Ishikawa (cell line): ENCODE measurements around the gene P3H2.
A peak's percentile ranks its signal among the peaks of the same experiment; 100 is the strongest.

Experiments
- CEBPB ChIP-seq: IDR thresholded peaks from 2 replicates; pipeline ENCODE4 v1.6.1; 2012
- CREB1 ChIP-seq: IDR thresholded peaks from 2 replicates; pipeline ENCODE4 v1.6.1; 2012; ENCODE audit warnings: low read depth
- EGR1 ChIP-seq: IDR thresholded peaks from 2 replicates; pipeline ENCODE4 v1.6.1; 2012
- EP300 ChIP-seq: IDR thresholded peaks from 2 replicates; pipeline ENCODE4 v1.6.1; 2012; ENCODE audit warnings: borderline replicate concordance
- FOXM1 ChIP-seq: IDR thresholded peaks from 2 replicates; pipeline ENCODE4 v1.6.1; 2012; ENCODE audit warnings: low read depth, borderline replicate concordance
- MAX ChIP-seq: IDR thresholded peaks from 2 replicates; pipeline ENCODE4 v1.6.1; 2012
- NFIC ChIP-seq: IDR thresholded peaks from 2 replicates; pipeline ENCODE4 v1.6.1; 2012
- RAD21 ChIP-seq: IDR thresholded peaks from 2 replicates; pipeline ENCODE4 v1.6.1; 2012; ENCODE audit warnings: low read depth
- TAF1 ChIP-seq: IDR thresholded peaks from 2 replicates; pipeline ENCODE4 v1.6.1; 2012; ENCODE audit warnings: low read depth, mild to moderate bottlenecking
- TCF12 ChIP-seq: IDR thresholded peaks from 2 replicates; pipeline ENCODE4 v1.6.1; 2012; ENCODE audit warnings: low read depth
- TEAD4 ChIP-seq: IDR thresholded peaks from 2 replicates; pipeline ENCODE4 v1.6.1; 2012
- USF1 ChIP-seq: IDR thresholded peaks from 2 replicates; pipeline ENCODE4 v1.6.1; 2012
- YY1 ChIP-seq: IDR thresholded peaks from 2 replicates; pipeline ENCODE4 v1.6.1; 2012; ENCODE audit warnings: low read depth
- ZBTB7A ChIP-seq: IDR thresholded peaks from 2 replicates; pipeline ENCODE4 v1.6.1; 2012; ENCODE audit warnings: low read depth
- TF ChIP-seq, protein P1 (sequence below): IDR thresholded peaks from 2 replicates; pipeline ENCODE4 v1.6.1; 2012; ENCODE audit warnings: low read depth, mild to moderate bottlenecking

Gene P3H2

GRCh38 chr3:190083635-190084034, 37.1 kb downstream of the P3H2 start:
- TF ChIP-seq CEBPB (no peak), CREB1 (no peak), EP300 (no peak), TEAD4 (no peak), USF1 (no peak), TAF1 (no peak), FOXM1 (no peak), ZBTB7A (no peak), NFIC (no peak), YY1 (no peak)

DNA sequence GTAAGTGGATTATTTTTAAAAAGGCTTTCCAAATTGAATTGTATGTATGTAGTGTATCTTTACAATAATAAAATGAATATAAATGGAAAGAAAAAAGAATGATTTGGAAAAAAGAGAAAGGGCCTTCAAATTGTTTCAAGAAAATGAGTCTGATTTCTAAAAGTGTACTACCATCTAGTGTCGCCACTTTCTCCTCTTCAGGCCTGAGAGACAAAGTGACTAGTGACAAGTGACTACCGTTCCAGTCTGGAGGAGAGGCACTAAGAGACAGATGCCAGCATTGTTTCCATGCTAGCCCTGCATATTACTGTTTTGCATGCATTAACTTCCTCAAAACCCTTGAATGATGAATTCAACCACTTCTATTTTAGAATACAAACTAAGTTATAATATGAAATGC, 39.3 kb downstream of the P3H2 start:
- TF ChIP-seq YY1, result no peak
- TF ChIP-seq RAD21, result peak; percentile 15; the same call in 1 of the 2 replicates

GRCh38 chr3:190077395-190078045, 43.2 kb downstream of the P3H2 start:
- TF ChIP-seq ZBTB7A, result no peak
- TF ChIP-seq EP300, result no peak
- no peak for TF ChIP-seq TEAD4
- no peak for TF ChIP-seq CREB1
- TF ChIP-seq CEBPB, result no peak
- TF ChIP-seq YY1, result no peak
- no peak for TF ChIP-seq RAD21
- TF ChIP-seq MAX, result no peak
- TF ChIP-seq EGR1, result no peak
- TF ChIP-seq, protein P1, sequence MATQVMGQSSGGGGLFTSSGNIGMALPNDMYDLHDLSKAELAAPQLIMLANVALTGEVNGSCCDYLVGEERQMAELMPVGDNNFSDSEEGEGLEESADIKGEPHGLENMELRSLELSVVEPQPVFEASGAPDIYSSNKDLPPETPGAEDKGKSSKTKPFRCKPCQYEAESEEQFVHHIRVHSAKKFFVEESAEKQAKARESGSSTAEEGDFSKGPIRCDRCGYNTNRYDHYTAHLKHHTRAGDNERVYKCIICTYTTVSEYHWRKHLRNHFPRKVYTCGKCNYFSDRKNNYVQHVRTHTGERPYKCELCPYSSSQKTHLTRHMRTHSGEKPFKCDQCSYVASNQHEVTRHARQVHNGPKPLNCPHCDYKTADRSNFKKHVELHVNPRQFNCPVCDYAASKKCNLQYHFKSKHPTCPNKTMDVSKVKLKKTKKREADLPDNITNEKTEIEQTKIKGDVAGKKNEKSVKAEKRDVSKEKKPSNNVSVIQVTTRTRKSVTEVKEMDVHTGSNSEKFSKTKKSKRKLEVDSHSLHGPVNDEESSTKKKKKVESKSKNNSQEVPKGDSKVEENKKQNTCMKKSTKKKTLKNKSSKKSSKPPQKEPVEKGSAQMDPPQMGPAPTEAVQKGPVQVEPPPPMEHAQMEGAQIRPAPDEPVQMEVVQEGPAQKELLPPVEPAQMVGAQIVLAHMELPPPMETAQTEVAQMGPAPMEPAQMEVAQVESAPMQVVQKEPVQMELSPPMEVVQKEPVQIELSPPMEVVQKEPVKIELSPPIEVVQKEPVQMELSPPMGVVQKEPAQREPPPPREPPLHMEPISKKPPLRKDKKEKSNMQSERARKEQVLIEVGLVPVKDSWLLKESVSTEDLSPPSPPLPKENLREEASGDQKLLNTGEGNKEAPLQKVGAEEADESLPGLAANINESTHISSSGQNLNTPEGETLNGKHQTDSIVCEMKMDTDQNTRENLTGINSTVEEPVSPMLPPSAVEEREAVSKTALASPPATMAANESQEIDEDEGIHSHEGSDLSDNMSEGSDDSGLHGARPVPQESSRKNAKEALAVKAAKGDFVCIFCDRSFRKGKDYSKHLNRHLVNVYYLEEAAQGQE, result no peak

DNA sequence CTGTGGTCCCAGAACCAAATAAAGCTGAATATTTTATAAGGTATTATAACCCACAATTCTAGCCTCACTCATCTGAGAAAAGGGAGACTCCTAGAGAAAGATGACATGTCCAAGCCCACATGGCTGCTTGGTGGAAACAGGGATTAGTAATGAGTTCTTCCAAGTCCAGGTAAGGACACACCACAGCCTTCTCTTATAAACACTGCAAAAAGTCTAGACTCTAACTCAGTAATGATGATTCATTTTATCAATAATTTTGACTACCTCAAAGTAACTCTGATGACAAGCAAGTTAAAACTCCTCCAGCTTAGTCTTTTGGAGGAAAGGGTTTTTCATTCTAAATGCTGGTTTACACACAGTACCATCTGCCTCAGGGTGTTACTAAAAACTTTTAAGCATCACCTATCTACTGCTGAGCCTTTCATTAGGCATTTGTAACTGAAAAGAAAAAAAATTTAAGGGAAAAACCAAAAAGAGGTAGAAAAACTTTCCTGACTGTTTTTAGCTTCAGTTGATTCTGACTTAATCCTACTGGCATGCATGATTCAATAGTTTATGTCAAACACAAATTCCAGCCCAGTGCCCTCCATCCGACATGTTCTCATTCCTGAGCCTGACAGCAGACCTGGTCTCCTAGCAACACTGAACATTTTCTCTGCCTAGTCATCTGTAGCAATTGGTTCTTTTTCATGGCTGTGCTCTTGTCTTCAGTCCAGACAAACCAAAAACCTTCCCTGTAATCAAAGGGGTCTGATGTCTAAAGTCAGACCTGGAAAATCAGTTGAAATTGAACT, 43.9 kb downstream of the P3H2 start:
- TF ChIP-seq YY1, result peak; percentile 64; the same call in 1 of the 2 replicates
- no peak for TF ChIP-seq EGR1
- TF ChIP-seq ZBTB7A, result no peak
- no peak for TF ChIP-seq USF1
- peak; percentile 99 for TF ChIP-seq TEAD4
- peak; percentile 34; the same call in 1 of the 2 replicates for TF ChIP-seq MAX
- peak; percentile 15; the same call in 1 of the 2 replicates for TF ChIP-seq RAD21
- peak; percentile 71 for TF ChIP-seq TCF12
- TF ChIP-seq EP300, result peak; percentile 76; the same call in 1 of the 2 replicates
- TF ChIP-seq, protein P1, result no peak
- no peak; the same call in 1 of the 2 replicates for TF ChIP-seq CEBPB
- 0 out of 2 replicates have a peak, but pooled peaks have one; percentile 26 for TF ChIP-seq FOXM1
- no peak; the same call in 1 of the 2 replicates for TF ChIP-seq NFIC
- TF ChIP-seq CREB1, result no peak
- TF ChIP-seq TAF1, result no peak

DNA sequence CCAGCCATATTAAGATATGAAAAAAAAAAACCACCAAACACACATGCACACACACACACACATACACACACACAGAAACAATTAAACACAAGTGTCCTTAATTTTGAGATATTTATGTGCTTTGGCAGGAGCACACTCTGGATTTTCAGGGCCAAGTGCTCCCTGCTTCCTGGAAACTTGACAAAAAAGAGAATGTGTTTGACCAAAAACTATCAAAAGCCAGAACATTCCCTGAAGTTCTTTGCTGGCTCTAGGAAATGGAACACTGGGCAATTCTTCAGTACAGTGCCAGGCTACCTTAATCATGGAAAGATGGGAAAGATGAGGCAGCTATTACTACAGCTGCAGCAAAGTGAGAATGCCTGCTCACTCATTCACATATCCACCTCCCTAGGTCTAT, 44.6 kb downstream of the P3H2 start:
- TF ChIP-seq MAX (0 out of 2 replicates have a peak, but pooled peaks have one; percentile 6), CEBPB (no peak), ZBTB7A (no peak), TCF12 (no peak)
